Left ventricle myocardium inferior (tissue), 1 donor: ENCODE data around the gene RABEPK. TPM values are rescaled to one million over a fixed set of nuclear protein-coding genes. Genes with fewer than 3 reads are reported as not detected.
"Not testable (repeated sequence)": the region's sequence is repeated elsewhere in the genome, so short reads cannot be mapped to it uniquely, and the experiment has no call there.

Experiments used
- DNase-seq: peaks from one replicate; pipeline ENCODE4 v3.0.0-alpha.2; 2020
- H3K27ac ChIP-seq: fragments of 200-600 bp; replicated peaks from 2 replicates; pipeline ENCODE4 v1.8.0; 2021
- H3K27me3 ChIP-seq: fragments of 200-600 bp; 2 replicates; pipeline ENCODE4 v1.8.0; 2021; ENCODE audit warnings: low read depth
- H3K36me3 ChIP-seq: fragments of 200-600 bp; 2 replicates; pipeline ENCODE4 v1.8.0; 2021
- H3K4me1 ChIP-seq: fragments of 200-600 bp; 2 replicates; pipeline ENCODE4 v1.8.0; 2021
- H3K4me3 ChIP-seq: fragments of 200-600 bp; 2 replicates; pipeline ENCODE4 v1.8.0; 2021; ENCODE audit warnings: mild to moderate bottlenecking, moderate library complexity
- H3K9me3 ChIP-seq: fragments of 200-600 bp; replicated peaks from 2 replicates; pipeline ENCODE4 v1.8.0; 2021
- CTCF ChIP-seq: fragments of 200-600 bp; IDR thresholded peaks from 2 replicates; pipeline ENCODE4 v1.8.0; 2021; ENCODE audit warnings: antibody characterized with exemption, mild to moderate bottlenecking, borderline replicate concordance
- intact Hi-C: fragments of 100-400 bp; cut with micrococcal nuclease; formaldehyde crosslinking; loops from one replicate; pipeline ENCODE4 v1.11.0; 2022
- total RNA-seq: library from RNA; stranded (reverse); fragmentation: NEBNext Ultra II Directional; extraction: Animal tissue kit (Norgen Biotek cat#: 25700); gene quantifications from one replicate; pipeline ENCODE4 v1.2.1, GENCODE V29; 2021
- donor health status: DM: no; HTN: yes; CAD: no; lungs with severe emphysema.

The RABEPK gene
- total RNA-seq, 1 donor from 2014 or later = 9.7 TPM

GRCh38 chr9:125261501-125262293 is 61.4 kb downstream of the RABEPK start, which contains the start of gene GAPVD1:
Gene GAPVD1 (plus strand): TSS chr9:125261826. CDS start chr9:125298922, 37,096 bp downstream.
- peaks cover 37% of the 10 kb centered on the region for H3K4me1 ChIP-seq
- intact Hi-C loops = no loop called here

GRCh38 chr9:125262294-125262991 is 62.1 kb downstream of the RABEPK start:
- intact Hi-C loops = no loop called here
- Histone ChIP-seq H3K4me1 (peaks cover 37% of the 10 kb centered on the region), H3K9me3 (no peaks in the 10 kb centered on the region), H3K27me3 (no peaks in the 10 kb centered on the region), H3K36me3 (peaks cover 15% of the 10 kb centered on the region), H3K4me3 (peak overlapping the region; percentile 99), H3K27ac (peak overlapping the region; percentile 90)
- no peak for DNase-seq
- TF ChIP-seq CTCF = no peak

More at GRCh38 chr9:125261501-125262293, 61.4 kb downstream of the RABEPK start, which contains the start of gene GAPVD1:
- Histone ChIP-seq H3K27ac (peak within 1 kb of the TSS; percentile 90), H3K27me3 (no peaks in the 10 kb centered on the region), H3K4me3 (peak within 1 kb of the TSS; percentile 99), H3K9me3 (no peaks in the 10 kb centered on the region), H3K36me3 (peaks cover 7% of the 10 kb centered on the region)
- peak; percentile 64 for TF ChIP-seq CTCF
- DNase-seq = peak; percentile 86

GRCh38 chr9:125264068-125264467 is 63.7 kb downstream of the RABEPK start:
- H3K27me3 ChIP-seq, H3K27ac ChIP-seq, DNase-seq, H3K4me3 ChIP-seq, H3K9me3 ChIP-seq, intact Hi-C loops: not testable (repeated sequence)
- Histone ChIP-seq H3K36me3 (peaks cover 16% of the 10 kb centered on the region), H3K4me1 (peaks cover 46% of the 10 kb centered on the region)

DNA sequence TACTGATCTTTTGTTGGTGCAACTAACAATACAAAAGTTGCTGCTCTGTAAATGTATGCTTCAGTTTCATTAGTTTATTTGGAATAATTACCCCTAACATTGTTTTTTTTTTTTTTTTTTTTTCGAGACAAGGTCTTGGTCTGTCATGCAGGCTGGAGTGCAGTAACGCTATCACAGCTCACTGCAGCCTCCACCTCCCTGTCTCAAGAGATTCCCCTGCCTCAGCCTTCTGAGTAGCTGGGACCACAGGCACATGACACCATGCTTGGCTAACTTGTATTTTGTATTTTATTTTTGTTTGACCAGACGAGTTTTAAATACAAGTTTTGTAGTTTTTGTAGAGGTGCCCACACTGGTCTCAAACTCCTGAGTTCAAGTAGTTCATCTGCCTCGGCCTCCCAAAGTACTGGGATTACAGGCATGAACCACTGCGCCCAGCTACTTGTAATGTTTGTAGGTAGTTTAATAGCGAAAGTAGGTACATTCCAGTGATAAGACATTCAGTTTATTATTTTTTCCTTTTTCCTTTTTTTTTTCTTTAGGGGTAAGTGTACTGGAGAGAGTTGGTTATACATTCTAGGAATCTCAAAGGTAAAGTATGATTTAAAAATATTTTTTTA is 68.2 kb downstream of the RABEPK start:
- Histone ChIP-seq H3K4me3 (no peak overlapping the region), H3K36me3 (peaks cover 28% of the 10 kb centered on the region), H3K4me1 (peaks cover 47% of the 10 kb centered on the region), H3K27ac (no peak overlapping the region), H3K9me3 (no peaks in the 10 kb centered on the region), H3K27me3 (no peaks in the 10 kb centered on the region)
- no peak for DNase-seq
- intact Hi-C loops = no loop called here
- TF ChIP-seq CTCF = no peak

GRCh38 chr9:125269014-125269397 is 68.7 kb downstream of the RABEPK start:
- peaks cover 25% of the 10 kb centered on the region for H3K36me3 ChIP-seq
- no peak for TF ChIP-seq CTCF
- no peak overlapping the region for H3K4me3 ChIP-seq
- H3K4me1 ChIP-seq = peaks cover 42% of the 10 kb centered on the region
- no peak for DNase-seq
- no peaks in the 10 kb centered on the region for H3K27me3 ChIP-seq
- no peak overlapping the region for H3K27ac ChIP-seq
- intact Hi-C loops = no loop called here
- no peaks in the 10 kb centered on the region for H3K9me3 ChIP-seq
